ENCODE measurements around the gene NFE2L1.
"Not testable (repeated sequence)": the region's sequence is repeated elsewhere in the genome, so short reads cannot be mapped to it uniquely, and the experiment has no call there.

NFE2L1 gene

GRCh38 chr17:48025040-48025903 is 22.9 kb upstream of the NFE2L1 start:
- peak; percentile 89 to 97 for DNase-seq (ENCODE audit: low read depth in 1 of 2, low spot score in 1 of 2)
- TF ChIP-seq JUND (IDR thresholded peaks at IDR 0.05; ENCODE audit: low read depth), result no peak
- in situ Hi-C loops (cut with HindIII; ENCODE audit: low pct_unique_long_range_greater_than_20kb, low sequenced_read_pairs), result no loop called here

- peak in 1 of 2 experiments; percentile 66 for DNase-seq (ENCODE audit: low read depth in 1 of 2, low spot score in 1 of 2)
- no peak for TF ChIP-seq JUND (IDR thresholded peaks at IDR 0.05; ENCODE audit: low read depth)
- in situ Hi-C loops (cut with HindIII; ENCODE audit: low pct_unique_long_range_greater_than_20kb, low sequenced_read_pairs), result no loop called here
These were observed 22.2 kb upstream of the NFE2L1 start for GRCh38 chr17:48025904-48026501.

GRCh38 chr17:48026502-48027321 is 21.4 kb upstream of the NFE2L1 start:
- DNase-seq (ENCODE audit: low read depth in 1 of 2, low spot score in 1 of 2), result peak; percentile 76 to 90
- in situ Hi-C loops (cut with HindIII; ENCODE audit: low pct_unique_long_range_greater_than_20kb, low sequenced_read_pairs), result no loop called here
- TF ChIP-seq JUND (IDR thresholded peaks at IDR 0.05; ENCODE audit: low read depth), result no peak

GRCh38 chr17:48027322-48027981 is 20.7 kb upstream of the NFE2L1 start:
- no peak for DNase-seq (ENCODE audit: low read depth in 1 of 2, low spot score in 1 of 2)
- no peak for TF ChIP-seq JUND (IDR thresholded peaks at IDR 0.05; ENCODE audit: low read depth)
- in situ Hi-C loops (cut with HindIII; ENCODE audit: low pct_unique_long_range_greater_than_20kb, low sequenced_read_pairs), result no loop called here

GRCh38 chr17:48028736-48029135 is 19.4 kb upstream of the NFE2L1 start:
- no peak for TF ChIP-seq JUND (IDR thresholded peaks at IDR 0.05; ENCODE audit: low read depth)
- DNase-seq (ENCODE audit: low read depth in 1 of 2, low spot score in 1 of 2), result no peak
- in situ Hi-C loops (cut with HindIII; ENCODE audit: low pct_unique_long_range_greater_than_20kb, low sequenced_read_pairs), result no loop called here

GRCh38 chr17:48030531-48030930 is 17.6 kb upstream of the NFE2L1 start:
- TF ChIP-seq JUND (IDR thresholded peaks at IDR 0.05; ENCODE audit: low read depth), result no peak
- in situ Hi-C loops (cut with HindIII; ENCODE audit: low pct_unique_long_range_greater_than_20kb, low sequenced_read_pairs), result no loop called here
- no peak for DNase-seq (ENCODE audit: low read depth in 1 of 2, low spot score in 1 of 2)

- DNase-seq (ENCODE audit: low read depth in 1 of 2, low spot score in 1 of 2), result no peak
- no peak for TF ChIP-seq JUND (IDR thresholded peaks at IDR 0.05; ENCODE audit: low read depth)
- in situ Hi-C loops (cut with HindIII; ENCODE audit: low pct_unique_long_range_greater_than_20kb, low sequenced_read_pairs), result no loop called here
These were observed 16.2 kb upstream of the NFE2L1 start for GRCh38 chr17:48031966-48032365.

GRCh38 chr17:48034734-48035133 is 13.4 kb upstream of the NFE2L1 start:
- in situ Hi-C loops (cut with HindIII; ENCODE audit: low pct_unique_long_range_greater_than_20kb, low sequenced_read_pairs); DNase-seq (ENCODE audit: low read depth in 1 of 2, low spot score in 1 of 2): not testable (repeated sequence)

GRCh38 chr17:48036693-48037035 is 11.5 kb upstream of the NFE2L1 start:
- TF ChIP-seq JUND (IDR thresholded peaks at IDR 0.05; ENCODE audit: low read depth), result no peak
- in situ Hi-C loops (cut with HindIII; ENCODE audit: low pct_unique_long_range_greater_than_20kb, low sequenced_read_pairs), result no loop called here
- no peak for DNase-seq (ENCODE audit: low read depth in 1 of 2, low spot score in 1 of 2)

GRCh38 chr17:48037036-48037837 is 10.9 kb upstream of the NFE2L1 start, which contains the start of gene COPZ2:
Gene COPZ2, minus strand, starts transcription at chr17:48037797. Its CDS starts 20 bp downstream, at chr17:48037777.
- in situ Hi-C loops (cut with HindIII; ENCODE audit: low pct_unique_long_range_greater_than_20kb, low sequenced_read_pairs), result no loop called here
- DNase-seq (ENCODE audit: low read depth in 1 of 2, low spot score in 1 of 2), result peak; percentile 54 to 65
- no peak for TF ChIP-seq JUND (IDR thresholded peaks at IDR 0.05; ENCODE audit: low read depth)

- in situ Hi-C loops (cut with HindIII; ENCODE audit: low pct_unique_long_range_greater_than_20kb, low sequenced_read_pairs), result no loop called here
- TF ChIP-seq JUND (IDR thresholded peaks at IDR 0.05; ENCODE audit: low read depth), result no peak
These were observed 10.3 kb upstream of the NFE2L1 start for GRCh38 chr17:48037838-48038323.

More at GRCh38 chr17:48037838-48038323, 10.3 kb upstream of the NFE2L1 start:
- no peak for DNase-seq (ENCODE audit: low read depth in 1 of 2, low spot score in 1 of 2)

Measured in T47D (cell line).